ENCODE results near the gene ZDHHC17.
A peak's percentile ranks its signal among the peaks of the same experiment; 100 is the strongest.

ZDHHC17 gene

GRCh38 chr12:76830436-76830835 lies 66.5 kb downstream of the ZDHHC17 start:
- DNase-seq: no peak

GRCh38 chr12:76836633-76837032 lies 72.7 kb downstream of the ZDHHC17 start:
- DNase-seq: no peak

- no peak for DNase-seq
Measured at GRCh38 chr12:76847260-76847659, 83.3 kb downstream of the ZDHHC17 start.

GRCh38 chr12:76848132-76848531 lies 84.2 kb downstream of the ZDHHC17 start:
- DNase-seq: no peak

GRCh38 chr12:76852106-76852505 lies 88.2 kb downstream of the ZDHHC17 start:
- no peak for DNase-seq

GRCh38 chr12:76855271-76855670 lies 91.4 kb downstream of the ZDHHC17 start:
- DNase-seq: no peak

GRCh38 chr12:76856018-76856644 lies 92.2 kb downstream of the ZDHHC17 start:
- no peak for DNase-seq

- no peak for DNase-seq
Measured at GRCh38 chr12:76859611-76860010, 95.7 kb downstream of the ZDHHC17 start.

- no peak for DNase-seq
Measured at GRCh38 chr12:76860256-76860655, 96.3 kb downstream of the ZDHHC17 start.

- no peak for DNase-seq
Measured at GRCh38 chr12:76863005-76863670, 99.2 kb downstream of the ZDHHC17 start.

- no peak for DNase-seq
Measured at GRCh38 chr12:76863837-76864236, 99.9 kb downstream of the ZDHHC17 start.

- no peak for DNase-seq
Measured at GRCh38 chr12:76864791-76865400, 101.0 kb downstream of the ZDHHC17 start.

GRCh38 chr12:76866151-76866567 lies 102.2 kb downstream of the ZDHHC17 start:
- DNase-seq: no peak

GRCh38 chr12:76866726-76867125 lies 102.8 kb downstream of the ZDHHC17 start:
- DNase-seq: no peak

GRCh38 chr12:76871082-76871481 lies 107.2 kb downstream of the ZDHHC17 start:
- DNase-seq: no peak

GRCh38 chr12:76871742-76872141 lies 107.8 kb downstream of the ZDHHC17 start:
- DNase-seq: no peak

- no peak for DNase-seq
Measured at GRCh38 chr12:76872415-76872814, 108.5 kb downstream of the ZDHHC17 start.

GRCh38 chr12:76874027-76874426 lies 110.1 kb downstream of the ZDHHC17 start:
- DNase-seq: no peak

GRCh38 chr12:76874491-76875190 lies 110.7 kb downstream of the ZDHHC17 start:
- DNase-seq: no peak

GRCh38 chr12:76876696-76877229 lies 112.8 kb downstream of the ZDHHC17 start:
- DNase-seq: no peak

- no peak for DNase-seq
Measured at GRCh38 chr12:76878099-76878898, 114.4 kb downstream of the ZDHHC17 start.

GRCh38 chr12:76878899-76879709 lies 115.2 kb downstream of the ZDHHC17 start, which contains the start of gene CSRP2:
Gene CSRP2, minus strand, starts transcription at chr12:76879019. Its CDS starts 12,759 bp downstream, at chr12:76866260.
- peak; percentile 54 for DNase-seq
